Measurements from ENCODE around the gene CLEC4A.
"Not testable (repeated sequence)": the region's sequence is repeated elsewhere in the genome, so short reads cannot be mapped to it uniquely, and the experiment has no call there.

The CLEC4A gene

DNA sequence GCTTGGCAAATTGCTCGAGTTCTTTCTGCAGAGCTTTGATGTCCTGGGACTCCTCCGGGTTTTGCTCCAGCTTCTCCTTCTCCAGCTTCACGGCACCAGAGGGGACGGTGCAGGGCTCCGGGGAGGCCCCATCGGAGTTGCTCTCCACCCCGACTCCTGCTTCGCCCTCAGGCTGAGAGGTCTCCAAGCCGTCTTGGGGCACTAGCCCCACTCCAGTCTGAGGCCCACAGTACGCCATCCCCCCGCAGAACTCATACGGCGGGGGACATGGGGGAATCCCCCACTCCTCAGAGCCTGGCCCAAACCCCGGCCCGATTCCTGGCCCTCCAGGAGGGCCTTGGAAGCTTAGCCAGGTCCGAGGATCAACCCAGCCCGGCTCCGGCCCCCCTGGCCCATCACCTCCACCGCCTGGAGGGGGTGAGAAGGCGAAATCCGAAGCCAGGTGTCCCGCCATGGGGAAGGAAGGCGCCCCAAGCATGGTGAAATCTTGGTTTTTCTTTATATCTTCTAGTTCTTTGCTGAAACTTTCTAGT, 11.0 kb downstream of the CLEC4A start:
- not testable (repeated sequence) for DNase-seq (ENCODE audit: low read depth)

DNA sequence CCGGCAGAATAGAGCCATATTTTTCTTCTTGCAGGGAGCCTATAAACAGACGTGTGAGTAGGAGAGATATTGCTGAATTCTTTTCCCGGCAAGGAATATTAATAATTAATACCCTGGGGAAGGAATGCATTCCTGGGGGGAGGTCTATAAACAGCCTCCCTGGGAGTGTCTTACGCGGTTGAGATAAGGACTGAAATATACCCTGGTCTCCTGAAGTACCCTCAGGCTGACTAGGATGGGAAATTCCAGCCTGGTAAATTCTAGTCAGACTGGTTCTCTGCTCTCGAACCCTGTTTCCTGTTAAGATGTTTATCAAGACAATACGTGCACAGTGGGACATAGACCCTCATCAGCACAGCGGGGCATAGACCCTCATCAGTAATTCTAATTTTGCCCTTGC, 18.2 kb downstream of the CLEC4A start:
- DNase-seq (ENCODE audit: low read depth): not testable (repeated sequence)

DNA sequence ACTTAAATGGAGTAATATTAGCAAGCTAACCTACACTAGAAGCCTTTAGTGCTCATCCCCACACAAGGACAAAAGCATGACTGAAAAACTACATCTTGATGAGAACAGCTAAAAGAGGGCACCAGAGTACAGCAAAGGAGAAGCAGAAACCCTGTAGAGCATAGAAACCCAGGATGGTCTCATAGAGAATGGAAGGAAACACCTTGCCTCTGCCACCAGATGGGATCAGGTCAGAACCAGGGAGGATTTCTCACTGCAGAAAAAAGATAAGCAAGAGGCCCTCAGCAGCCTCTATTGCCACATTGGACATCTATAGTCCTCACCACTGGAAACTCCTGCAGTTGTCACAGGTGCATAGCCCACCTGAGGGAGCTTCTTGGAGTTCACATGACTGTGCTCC, 19.8 kb downstream of the CLEC4A start:
- no peak for DNase-seq (ENCODE audit: low read depth)

- DNase-seq (ENCODE audit: low read depth): no peak
These were observed 22.5 kb downstream of the CLEC4A start for GRCh38 chr12:8145754-8146441.

GRCh38 chr12:8146442-8146771, 23.0 kb downstream of the CLEC4A start:
- no peak for DNase-seq (ENCODE audit: low read depth)

- DNase-seq (ENCODE audit: low read depth): no peak
These were observed 31.1 kb downstream of the CLEC4A start for GRCh38 chr12:8154526-8154925.

DNA sequence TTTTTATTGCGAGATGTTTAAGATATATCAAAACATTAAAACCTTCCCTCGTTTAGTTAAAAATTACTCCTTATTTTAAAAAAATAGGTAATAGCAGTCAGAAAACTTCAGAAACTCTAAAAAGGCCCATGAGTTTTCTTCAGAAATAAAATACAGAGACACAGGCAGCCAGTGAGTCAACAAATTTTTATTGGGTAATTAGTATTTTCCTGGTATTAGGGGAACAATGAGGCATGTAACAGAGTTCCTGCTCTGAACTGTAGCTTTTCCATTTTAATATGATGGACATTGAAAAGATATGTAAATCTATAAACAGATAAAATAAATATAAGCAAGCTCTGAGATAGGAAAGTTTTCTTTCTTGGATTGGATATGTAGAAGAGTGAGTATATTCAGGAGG, 33.0 kb downstream of the CLEC4A start:
- no peak for DNase-seq (ENCODE audit: low read depth)

- DNase-seq (ENCODE audit: low read depth): no peak
These were observed 33.4 kb downstream of the CLEC4A start, which contains the start of gene ZNF705A for GRCh38 chr12:8156845-8157244. Gene ZNF705A, plus strand, starts transcription at chr12:8157015. Its CDS starts 15,611 bp downstream, at chr12:8172626.

DNA sequence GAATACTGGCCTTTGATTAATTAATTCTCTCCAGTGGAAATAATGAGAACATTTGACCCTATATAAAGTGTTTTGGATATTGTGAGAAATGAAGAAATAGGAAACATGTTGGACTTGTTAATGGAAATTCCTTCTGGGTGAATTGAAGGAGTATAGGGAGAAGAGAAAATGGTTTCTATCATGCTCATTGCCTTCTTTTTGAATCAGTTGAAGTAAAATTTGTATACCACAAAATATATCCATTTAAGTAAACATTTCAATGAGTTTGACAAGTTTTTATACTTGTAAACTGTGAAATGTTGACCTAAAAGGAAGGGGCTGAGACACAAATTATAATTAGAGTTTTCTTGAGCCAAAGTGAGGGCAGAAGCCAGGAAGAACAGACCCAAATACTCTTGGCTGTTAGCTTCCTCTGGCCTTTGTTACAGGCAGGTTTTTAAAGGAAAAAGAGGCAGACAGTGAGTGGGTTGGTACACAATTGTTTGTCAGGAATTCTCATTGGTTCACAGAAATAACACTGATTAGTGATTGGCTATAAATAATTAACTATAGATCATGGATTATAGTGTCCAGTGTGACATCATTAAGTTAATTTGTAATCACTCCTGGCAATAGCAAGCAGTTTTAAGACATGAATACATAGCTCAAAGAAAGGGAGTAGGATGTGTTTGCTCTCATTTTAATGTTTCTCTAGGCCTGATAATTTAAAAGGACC, 34.2 kb downstream of the CLEC4A start:
- no peak for DNase-seq (ENCODE audit: low read depth)

- not testable (repeated sequence) for DNase-seq (ENCODE audit: low read depth)
These were observed 49.5 kb downstream of the CLEC4A start for GRCh38 chr12:8172911-8173310.

GRCh38 chr12:8179989-8180585, 56.7 kb downstream of the CLEC4A start:
- DNase-seq (ENCODE audit: low read depth): peak; percentile 63

GRCh38 chr12:8181271-8181670, 57.9 kb downstream of the CLEC4A start:
- DNase-seq (ENCODE audit: low read depth): not testable (repeated sequence)

DNA sequence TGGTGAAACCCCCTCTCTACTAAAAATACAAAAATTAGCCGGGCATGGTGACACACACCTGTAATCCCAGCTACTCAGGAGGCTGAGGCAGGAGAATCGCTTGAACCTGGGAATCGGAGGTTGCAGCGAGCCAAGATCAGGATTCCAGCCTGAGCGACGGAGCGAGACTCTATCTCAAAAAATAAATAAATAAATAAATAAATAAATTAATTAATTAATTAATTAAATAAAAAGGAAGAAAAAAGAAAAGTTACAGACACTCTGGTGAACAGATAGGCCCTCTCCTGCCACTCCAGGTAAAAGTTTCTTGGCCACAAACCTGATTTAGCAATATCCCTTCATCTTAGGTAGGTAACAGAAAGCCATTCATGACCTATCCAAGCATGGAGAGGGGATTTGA, 59.5 kb downstream of the CLEC4A start:
- DNase-seq (ENCODE audit: low read depth): not testable (repeated sequence)

DNA sequence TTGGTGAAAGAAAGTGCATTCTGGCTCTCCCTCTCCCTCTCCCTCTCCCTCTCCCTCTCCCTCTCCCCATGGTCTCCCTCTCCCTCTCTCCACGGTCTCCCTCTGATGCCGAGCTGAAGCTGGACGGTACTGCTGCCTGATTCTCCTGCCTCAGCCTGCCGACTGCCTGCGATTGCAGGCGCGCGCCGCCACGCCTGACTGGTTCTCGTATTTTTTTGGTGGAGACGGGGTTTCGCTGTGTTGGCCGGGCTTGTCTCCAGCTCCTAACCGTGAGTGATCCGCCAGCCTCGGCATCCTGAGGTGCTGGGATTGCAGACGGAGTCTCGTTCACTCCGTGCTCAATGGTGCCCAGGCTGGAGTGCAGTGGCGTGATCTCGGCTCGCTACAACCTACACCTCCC, 59.9 kb downstream of the CLEC4A start:
- DNase-seq (ENCODE audit: low read depth): not testable (repeated sequence)

DNA sequence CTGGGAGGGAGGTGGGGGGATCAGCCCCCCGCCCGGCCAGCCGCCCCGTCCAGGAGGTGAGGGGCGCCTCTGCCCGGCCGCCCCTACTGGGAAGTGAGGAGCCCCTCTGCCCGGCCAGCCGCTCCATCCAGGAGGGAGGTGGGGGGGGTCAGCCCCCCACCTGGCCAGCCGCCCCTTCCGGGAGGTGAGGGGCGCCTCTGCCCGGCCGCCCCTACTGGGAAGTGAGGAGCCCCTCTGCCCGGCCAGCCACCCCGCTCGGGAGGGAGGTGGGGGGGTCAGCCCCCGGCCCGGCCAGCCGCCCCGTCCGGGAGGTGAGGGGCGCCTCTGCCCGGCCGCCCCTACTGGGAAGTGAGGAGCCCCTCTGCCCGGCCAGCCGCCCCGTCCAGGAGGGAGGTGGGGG, 60.8 kb downstream of the CLEC4A start:
- not testable (repeated sequence) for DNase-seq (ENCODE audit: low read depth)

- not testable (repeated sequence) for DNase-seq (ENCODE audit: low read depth)
These were observed 64.7 kb downstream of the CLEC4A start for GRCh38 chr12:8188088-8188487.

All from T follicular helper cell (primary cell).